ENCODE measurements around the gene LEKR1.
"Not testable (repeated sequence)": the region's sequence is repeated elsewhere in the genome, so short reads cannot be mapped to it uniquely, and the experiment has no call there.

The LEKR1 gene

DNA sequence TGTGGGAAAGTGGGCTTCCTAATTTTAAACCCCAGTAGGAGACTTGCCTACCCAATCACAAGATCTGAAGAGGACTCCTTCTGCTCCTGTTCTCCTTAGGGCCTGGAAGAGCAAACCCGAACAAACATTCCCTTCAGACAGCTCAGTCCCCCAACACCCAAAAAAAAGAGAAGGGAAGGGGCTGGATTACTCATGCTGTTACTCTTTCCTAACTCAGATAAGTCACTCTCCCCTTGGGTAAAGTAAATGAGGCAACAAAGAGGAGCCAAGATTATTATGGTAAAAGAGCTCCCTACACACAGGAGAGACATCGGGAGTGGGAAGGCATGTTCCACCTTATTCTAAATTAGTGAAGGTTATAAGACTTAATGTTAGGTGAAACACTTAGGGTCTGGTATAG lies 18.1 kb upstream of the LEKR1 start:
- DNase-seq = no peak

GRCh38 chr3:156811089-156811862 lies 14.9 kb upstream of the LEKR1 start:
- DNase-seq = peak in 1 of 5 donors; percentile 42

- DNase-seq = peak in 1 of 5 donors; percentile 71
Measured at GRCh38 chr3:156812521-156813335, 13.4 kb upstream of the LEKR1 start.

DNA sequence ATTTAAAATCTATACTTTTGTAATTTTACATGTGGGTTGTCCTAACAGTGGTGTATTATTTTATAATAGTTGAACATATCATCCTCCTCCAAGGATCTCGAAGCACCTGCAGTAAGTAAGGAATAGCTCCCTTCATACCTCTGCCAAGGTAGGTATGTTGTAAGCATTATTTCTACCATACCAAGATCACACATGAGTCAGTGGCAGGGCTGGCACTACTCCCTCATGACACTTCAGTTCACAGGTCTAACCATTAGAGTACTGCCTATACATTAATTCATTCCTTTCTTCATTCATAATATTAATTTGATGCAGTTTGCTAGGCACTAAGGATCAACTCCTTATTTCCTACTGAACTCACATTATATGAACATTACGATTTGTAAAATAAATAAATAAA lies 11.9 kb upstream of the LEKR1 start:
- no peak for DNase-seq

- DNase-seq = peak in 2 of 5 donors; percentile 13 to 77
Measured at GRCh38 chr3:156816091-156816793, 9.9 kb upstream of the LEKR1 start.

DNA sequence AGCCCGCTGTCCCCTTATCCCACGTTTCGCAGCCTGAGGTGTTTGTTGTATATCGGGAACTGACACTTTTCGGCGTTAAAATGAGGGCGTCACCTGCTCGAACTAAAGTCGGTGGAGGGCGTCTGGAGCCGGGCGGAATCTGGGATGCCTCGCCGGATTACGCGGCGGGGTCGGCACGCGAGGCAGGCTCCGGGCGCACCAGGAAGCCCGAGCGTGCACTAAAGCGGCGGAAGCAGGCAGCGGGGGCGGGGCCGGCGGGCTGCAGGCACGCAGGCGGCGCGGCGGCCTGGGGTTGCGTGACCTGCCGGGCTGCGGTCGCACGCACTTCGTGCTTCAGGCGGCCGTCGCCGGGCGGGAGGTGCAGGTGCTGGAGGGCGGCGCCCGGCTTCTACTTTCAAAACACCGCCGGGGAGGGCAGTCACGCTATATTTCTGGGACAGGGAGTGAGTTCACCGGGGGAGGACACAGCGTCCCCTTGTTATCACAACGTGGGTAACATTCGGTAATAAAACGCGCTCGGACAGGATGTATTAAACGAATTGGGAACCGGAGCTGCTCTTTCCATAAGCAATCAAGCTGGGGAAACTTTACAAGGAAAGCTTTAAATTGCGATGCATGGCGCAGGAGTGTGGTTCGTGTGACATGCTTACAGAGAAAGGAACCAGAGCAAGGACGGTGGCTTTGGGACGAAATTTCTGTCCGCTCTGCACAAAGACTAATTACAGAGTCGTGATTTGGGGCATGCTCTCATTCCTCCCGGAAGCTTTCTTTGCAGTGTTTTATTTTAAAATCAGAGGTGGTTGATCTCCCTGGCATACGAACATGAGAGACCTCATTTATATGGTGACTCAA lies 9.1 kb upstream of the LEKR1 start:
- DNase-seq = peak; percentile 62 to 96 (median 73)

DNA sequence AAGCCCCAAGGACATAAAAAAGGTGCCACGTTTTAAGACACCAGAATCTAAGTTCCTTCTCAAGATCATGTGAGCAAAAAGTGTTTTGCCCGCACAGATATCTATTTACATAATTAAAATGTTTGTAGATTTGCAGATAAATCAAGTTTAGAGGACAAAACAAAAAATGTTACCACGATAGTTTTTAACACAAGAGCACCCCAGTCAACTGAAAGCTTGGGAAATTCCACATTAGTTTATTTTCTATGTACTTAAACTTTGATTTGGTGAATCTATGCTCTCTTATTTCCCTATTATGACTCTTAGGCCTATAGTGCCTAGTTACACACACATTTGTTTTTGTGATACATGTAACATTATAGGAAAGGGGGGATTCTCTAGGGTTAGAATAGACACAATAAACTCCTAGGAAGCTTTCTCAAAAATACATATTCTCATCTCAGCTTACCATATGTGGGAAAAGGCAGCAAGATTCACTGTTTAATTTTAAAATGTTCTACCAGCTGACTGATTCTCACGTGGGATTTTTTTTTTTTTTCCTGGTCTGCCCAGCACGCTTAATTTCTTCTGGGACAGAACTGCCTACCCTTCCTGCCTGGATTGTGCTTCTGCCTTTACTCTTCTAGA lies 8.4 kb upstream of the LEKR1 start:
- no peak for DNase-seq

DNA sequence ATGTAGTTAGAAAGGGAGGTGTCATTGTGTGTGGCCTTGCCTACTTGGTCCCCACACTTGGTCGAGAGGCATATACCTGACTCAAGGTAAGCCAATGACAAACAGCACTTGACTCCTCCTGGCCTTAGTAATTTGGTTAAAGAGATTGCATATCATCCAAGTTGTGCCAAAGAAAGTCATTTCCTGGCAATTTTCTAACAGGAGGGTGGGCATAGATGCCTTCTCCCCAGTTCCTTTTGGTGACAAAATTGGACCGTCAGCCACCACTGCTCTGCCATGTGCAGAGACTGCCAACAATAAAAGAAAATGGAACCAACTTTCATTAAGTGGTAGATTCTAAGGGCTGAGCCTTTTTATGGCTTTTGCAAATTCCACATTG lies 7.9 kb upstream of the LEKR1 start:
- DNase-seq = peak in 1 of 5 donors; percentile 25

- no peak for DNase-seq
Measured at GRCh38 chr3:156818890-156819289, 7.3 kb upstream of the LEKR1 start.

- no peak for DNase-seq
Measured at GRCh38 chr3:156819842-156820691, 6.1 kb upstream of the LEKR1 start.

GRCh38 chr3:156820692-156821080 lies 5.5 kb upstream of the LEKR1 start:
- DNase-seq = no peak

DNA sequence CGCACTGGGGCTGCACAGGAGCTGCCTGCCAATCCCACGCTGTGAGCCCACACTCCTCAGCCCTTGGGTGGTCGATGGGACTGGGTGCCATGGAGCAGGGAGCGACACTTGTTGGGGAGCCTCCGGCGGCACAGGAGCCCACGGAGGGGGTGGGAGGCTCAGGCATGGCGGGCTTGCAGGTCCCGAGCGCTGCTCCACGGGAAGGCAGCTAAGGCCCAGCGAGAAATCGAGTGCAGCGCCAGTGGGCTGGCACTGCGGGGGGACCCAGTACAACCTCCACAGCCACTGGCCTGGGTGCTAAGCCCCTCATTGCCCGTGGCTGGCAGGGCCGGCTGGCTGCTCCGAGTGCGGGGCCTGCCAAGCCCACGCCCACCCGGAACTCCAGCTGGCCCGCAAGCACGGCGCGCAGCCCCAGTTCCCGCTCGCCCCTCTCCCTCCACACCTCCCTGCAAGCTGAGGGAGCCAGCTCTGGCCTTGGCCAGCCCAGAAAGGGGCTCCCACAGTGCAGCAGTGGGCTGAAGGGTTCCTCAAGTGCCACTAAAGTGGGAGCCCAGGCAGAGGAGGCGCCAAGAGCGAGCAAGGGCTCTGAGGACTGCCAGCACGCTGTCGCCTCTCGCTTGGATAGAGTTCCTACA lies 3.4 kb upstream of the LEKR1 start:
- DNase-seq = not testable (repeated sequence)

DNA sequence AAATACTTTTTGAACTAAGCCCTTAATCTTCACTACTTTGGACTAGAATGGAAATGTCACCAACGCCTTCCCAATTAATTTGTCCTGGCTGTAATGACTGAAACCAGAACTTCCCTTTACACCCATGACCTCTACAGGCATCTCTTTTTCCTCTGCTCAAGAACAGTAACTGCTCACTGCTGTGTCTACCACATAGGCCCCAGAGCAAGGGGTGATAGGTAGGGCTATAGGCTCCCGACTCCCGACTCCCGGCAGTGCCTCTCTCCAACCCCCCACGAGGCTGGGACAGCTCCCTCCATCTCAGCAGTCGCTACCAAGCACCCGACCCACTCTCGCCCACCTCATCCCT lies 384 bp upstream of the LEKR1 start:
- DNase-seq = no peak

DNA sequence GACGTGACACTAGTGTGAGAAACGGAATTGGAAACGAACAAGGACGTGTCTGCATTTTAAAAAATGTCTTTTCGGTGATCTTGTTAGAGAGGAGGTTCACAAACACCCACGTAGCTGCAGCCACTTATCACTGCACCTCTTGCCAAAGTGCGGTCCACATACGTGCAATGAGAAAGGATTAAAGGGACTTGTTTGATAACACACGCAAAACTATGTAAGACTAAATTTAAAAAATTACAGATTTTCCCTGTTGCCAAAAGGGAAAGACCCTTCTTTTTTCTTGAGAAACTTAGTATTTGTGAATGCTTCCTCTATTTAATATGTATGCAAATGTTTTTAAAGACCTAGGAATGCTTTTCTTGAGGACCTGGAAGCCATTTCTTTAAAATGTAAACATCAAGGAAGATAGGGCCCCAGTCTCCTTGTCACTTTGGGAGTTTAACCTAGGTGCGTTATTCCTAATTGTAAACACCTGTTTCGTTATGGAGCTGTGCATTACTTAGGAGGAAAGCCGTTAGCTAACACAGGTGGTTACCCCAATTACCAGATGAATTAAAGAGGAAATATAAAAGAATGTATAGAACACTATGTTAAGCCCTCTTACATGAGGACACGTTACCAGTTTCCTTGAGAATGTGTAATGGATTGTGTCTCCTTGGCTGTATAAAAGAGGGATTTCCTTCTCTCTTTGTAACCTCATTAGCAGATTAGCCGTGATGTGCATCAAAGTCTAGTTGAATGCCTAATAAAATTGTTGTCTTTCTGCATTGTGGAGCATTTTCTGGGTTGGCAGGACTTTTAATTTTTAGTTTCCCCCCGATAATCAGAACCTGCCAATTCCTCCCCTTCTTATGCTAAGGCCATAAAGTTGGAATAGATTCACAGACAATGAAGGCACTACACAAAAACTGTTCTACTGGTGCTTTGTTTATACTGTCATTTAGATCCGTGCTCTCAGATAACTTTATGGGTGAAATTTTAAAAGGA lies 1.0 kb downstream of the LEKR1 start:
- DNase-seq = no peak

DNA sequence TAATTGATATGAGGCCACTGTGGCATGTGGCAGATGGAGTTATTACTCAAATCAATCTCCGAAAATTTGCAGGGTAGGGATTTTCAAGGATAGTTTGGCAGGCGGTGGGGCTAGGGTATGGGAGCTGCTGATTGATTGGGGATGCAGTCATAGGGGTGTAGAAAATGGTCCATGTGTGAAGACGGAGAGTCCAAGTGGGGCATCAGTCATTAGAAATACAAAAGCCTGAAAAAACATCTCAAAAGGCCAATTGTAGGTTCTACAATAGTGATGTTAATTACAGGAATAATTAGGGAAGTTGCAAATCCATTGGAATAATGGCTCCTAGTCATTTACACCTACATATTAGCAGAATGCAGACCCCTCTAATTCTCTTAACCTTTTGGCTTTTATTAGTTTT lies 4.9 kb downstream of the LEKR1 start:
- DNase-seq = no peak

DNA sequence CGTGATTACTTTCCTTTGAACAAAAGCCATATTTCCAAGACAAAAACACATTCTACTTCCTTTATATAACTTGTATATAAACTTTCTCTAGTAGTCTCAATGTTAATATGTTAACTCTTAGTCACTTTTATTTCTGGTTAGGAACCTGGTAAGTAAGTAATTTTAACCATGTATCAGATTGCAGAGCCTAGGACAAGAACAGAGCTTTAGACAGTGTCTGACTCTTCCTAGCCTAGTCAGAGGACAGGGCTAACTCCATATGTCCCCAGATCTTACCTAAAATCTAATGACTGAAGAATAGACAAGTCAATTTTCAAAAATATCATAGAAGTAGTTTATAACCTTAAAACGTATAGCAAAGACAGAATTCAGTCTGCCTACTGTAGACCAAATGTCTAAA lies 8.3 kb downstream of the LEKR1 start:
- no peak for DNase-seq

GRCh38 chr3:156834962-156835535 lies 8.9 kb downstream of the LEKR1 start:
- no peak for DNase-seq

DNA sequence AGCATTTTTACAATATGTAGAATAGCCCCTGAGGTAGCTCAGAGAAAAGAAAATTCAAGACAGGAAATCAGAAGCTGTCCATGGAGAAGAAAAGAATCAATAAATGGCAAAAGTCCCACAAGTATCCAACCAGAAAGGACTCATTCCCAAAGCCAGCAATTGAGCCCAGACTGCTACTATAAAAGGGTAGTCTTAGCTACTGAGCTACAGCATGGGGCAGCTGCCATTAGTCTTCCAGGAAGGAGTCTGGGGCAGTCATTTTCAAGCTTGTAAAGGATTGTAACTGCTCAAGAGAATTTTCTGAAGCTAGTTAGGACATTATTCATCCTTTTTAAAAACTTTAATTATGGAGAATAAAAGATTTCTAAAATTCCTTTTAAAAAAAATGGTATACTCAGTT lies 10.5 kb downstream of the LEKR1 start:
- no peak for DNase-seq

- DNase-seq = no peak
Measured at GRCh38 chr3:156837115-156837514, 11.0 kb downstream of the LEKR1 start.

All from T-helper 1 cell (primary cell).